GM23338 (cell line): ENCODE data around the gene SPHKAP. TPM values are rescaled to one million over a fixed set of nuclear protein-coding genes. Genes with fewer than 3 reads are reported as not detected.

Source experiments
- ATAC-seq: fragments of 200-7000 bp; cut with Tn5 transposase; 3 replicates; pipeline ENCODE4 v1.9.1; 2020
- DNase-seq: peaks from one replicate; pipeline ENCODE4 v3.0.0-alpha.2; 2015; ENCODE audit warnings: low spot score
- H2AFZ ChIP-seq: fragments of 200-600 bp; sonication (generic); 2 replicates; pipeline ENCODE4 v1.8.0; 2016; ENCODE audit warnings: antibody characterized with exemption, mild to moderate bottlenecking, moderate library complexity
- H3F3A ChIP-seq: fragments of 200-600 bp; sonication (generic); replicated peaks from 2 replicates; pipeline ENCODE4 v1.8.0; 2017; ENCODE audit warnings: antibody characterized with exemption, mixed run types, low read depth
- H3K27ac ChIP-seq: fragments of 200-600 bp; sonication (generic); 2 replicates; pipeline ENCODE4 v1.6.1; 2016; ENCODE audit warnings: low read depth
- H3K27me3 ChIP-seq: fragments of 200-600 bp; sonication (generic); 2 replicates; pipeline ENCODE4 v1.8.0; 2016; ENCODE audit warnings: mild to moderate bottlenecking, mixed run types, moderate library complexity; ENCODE audit not compliant: insufficient read depth
- H3K36me3 ChIP-seq: fragments of 200-600 bp; sonication (generic); 2 replicates; pipeline ENCODE4 v1.8.0; 2016; ENCODE audit warnings: mild to moderate bottlenecking; ENCODE audit not compliant: insufficient read depth
- H3K4me1 ChIP-seq: fragments of 200-600 bp; sonication (generic); 2 replicates; pipeline ENCODE4 v1.8.0; 2016; ENCODE audit warnings: mild to moderate bottlenecking, moderate library complexity; ENCODE audit not compliant: insufficient read depth
- H3K4me2 ChIP-seq: fragments of 200-600 bp; sonication (generic); 2 replicates; pipeline ENCODE4 v1.7.1; 2017; ENCODE audit warnings: mixed run types
- H3K4me3 ChIP-seq: fragments of 200-600 bp; sonication (generic); 2 replicates; pipeline ENCODE4 v1.6.1; 2016; ENCODE audit warnings: mixed run types
- H3K79me2 ChIP-seq: fragments of 200-600 bp; sonication (generic); replicated peaks from 2 replicates; pipeline ENCODE4 v1.8.0; 2017; ENCODE audit warnings: mild to moderate bottlenecking; ENCODE audit not compliant: insufficient read depth
- H3K9me2 ChIP-seq: fragments of 200-600 bp; sonication (generic); 2 replicates; pipeline ENCODE4 v1.8.0; 2017; ENCODE audit not compliant: insufficient read depth
- H4K20me1 ChIP-seq: fragments of 200-600 bp; sonication (generic); replicated peaks from 2 replicates; pipeline ENCODE4 v1.8.0; 2017; ENCODE audit warnings: mild to moderate bottlenecking; ENCODE audit not compliant: insufficient read depth
- H3K27ac Mint-ChIP-seq: 2 replicates; pipeline ENCODE4 v1.8.0; 2020; ENCODE audit warnings: inconsistent platforms, mild to moderate bottlenecking, moderate library complexity, mixed read lengths
- H3K27me3 Mint-ChIP-seq: 3 replicates; pipeline ENCODE4 v1.8.0; 2022; ENCODE audit warnings: low read depth, mild to moderate bottlenecking, moderate library complexity, mixed read lengths, inconsistent platforms; ENCODE audit not compliant: insufficient read depth, poor library complexity
- H3K36me3 Mint-ChIP-seq: 3 replicates; pipeline ENCODE4 v1.8.0; 2021; ENCODE audit warnings: low read depth, mild to moderate bottlenecking, inconsistent platforms, moderate library complexity, mixed read lengths
- H3K4me1 Mint-ChIP-seq: 3 replicates; pipeline ENCODE4 v1.8.0; 2020; ENCODE audit warnings: mild to moderate bottlenecking, inconsistent platforms, mixed read lengths
- H3K4me3 Mint-ChIP-seq: 3 replicates; pipeline ENCODE4 v1.8.0; 2021; ENCODE audit warnings: moderate library complexity, mild to moderate bottlenecking, inconsistent platforms, mixed read lengths
- H3K9me3 Mint-ChIP-seq: 3 replicates; pipeline ENCODE4 v1.8.0; 2020; ENCODE audit warnings: moderate library complexity, mild to moderate bottlenecking, inconsistent platforms, mixed read lengths
- CREB1 ChIP-seq: fragments of 250-450 bp; sonication (Bioruptor Pico); IDR thresholded peaks from 2 replicates; pipeline ENCODE4 v1.5.0; 2020; ENCODE audit warnings: low read depth, mild to moderate bottlenecking, moderate library complexity
- EZH2 ChIP-seq: fragments of 200-600 bp; sonication (generic); IDR thresholded peaks from one replicate; pipeline ENCODE4 v1.8.0; 2017; ENCODE audit warnings: antibody characterized with exemption, mild to moderate bottlenecking, low read depth; ENCODE audit not compliant: unreplicated experiment
- EZH2phosphoT487 ChIP-seq: fragments of 200-600 bp; sonication (generic); IDR thresholded peaks from one replicate; pipeline ENCODE4 v1.8.1; 2018; ENCODE audit warnings: antibody characterized with exemption; ENCODE audit not compliant: unreplicated experiment
- JUNB ChIP-seq: IDR thresholded peaks from one replicate; pipeline ENCODE4 v1.6.1; 2016; ENCODE audit warnings: antibody characterized with exemption; ENCODE audit not compliant: unreplicated experiment
- NANOG ChIP-seq: IDR thresholded peaks from 2 replicates; pipeline ENCODE4 v1.6.1; 2016; ENCODE audit warnings: antibody characterized with exemption, borderline replicate concordance
- POLR2AphosphoS5 ChIP-seq: IDR thresholded peaks from 2 replicates; pipeline ENCODE4 v1.6.1; 2016; ENCODE audit warnings: antibody characterized with exemption, low read depth
- STAT1 ChIP-seq: IDR thresholded peaks from one replicate; pipeline ENCODE4 v1.6.1; 2016; ENCODE audit warnings: antibody characterized with exemption; ENCODE audit not compliant: unreplicated experiment
- ZNF114 ChIP-seq: fragments of 250-450 bp; sonication (Bioruptor Pico); IDR thresholded peaks from 2 replicates; pipeline ENCODE4 v1.5.0; 2020; ENCODE audit warnings: mild to moderate bottlenecking, moderate library complexity
- polyA plus RNA-seq: library from polyadenylated mRNA; unstranded; fragments of >200 nt; fragmentation: Nextera tagmentation; extraction: Ambion mirVana; gene quantifications from 2 replicates; pipeline ENCODE4 v1.2.1, GENCODE V29; 2016
- total RNA-seq: library from RNA; depleted of rRNA; stranded (reverse); fragments of >200 nt; shearing (Covaris generic); gene quantifications from 2 replicates; pipeline ENCODE4 v1.2.3, GENCODE V29; 2014
- TF ChIP-seq, protein P1 (sequence below): IDR thresholded peaks from one replicate; pipeline ENCODE4 v1.6.1; 2018; ENCODE audit warnings: antibody characterized with exemption; ENCODE audit not compliant: unreplicated experiment
- TF ChIP-seq, protein P2 (sequence below), 2 experiments: fragments of 200-600 bp in 1 of 2; sonication (generic) in 1 of 2; conservative IDR thresholded peaks; 2 replicates each; pipeline versions ENCODE4 v1.5.1 to v1.6.1; 2016 to 2017; ENCODE audit warnings: antibody characterized with exemption in 2 of 2, low read depth in 2 of 2, mild to moderate bottlenecking in 2 of 2, moderate library complexity in 1 of 2
- TF ChIP-seq, protein P3 (sequence below): IDR thresholded peaks from 2 replicates; pipeline ENCODE4 v1.6.1; 2016; ENCODE audit warnings: antibody characterized with exemption

The SPHKAP gene
- total and polyA plus RNA-seq, 2 experiments from 2014 or later: 0.10 TPM; not detected in 1

DNA sequence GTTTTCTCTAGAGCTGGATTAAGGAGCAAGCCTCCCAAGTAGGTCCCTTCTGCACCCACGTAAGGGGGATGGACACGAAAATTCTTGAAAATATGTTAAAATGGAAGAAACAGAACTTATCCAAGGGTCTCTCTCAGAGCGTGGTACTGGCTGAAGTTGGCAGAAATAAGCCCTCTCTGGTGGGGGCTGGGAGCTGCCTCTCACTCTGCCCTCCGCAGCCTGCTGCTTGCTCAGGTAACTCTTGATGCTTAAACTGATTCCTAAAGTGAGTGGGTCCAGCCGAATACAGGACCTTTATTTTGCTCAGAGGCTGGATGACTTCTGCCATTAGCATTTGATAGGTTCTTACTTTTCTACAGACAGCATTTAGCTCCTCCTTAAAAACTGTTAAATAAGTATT is 78.1 kb downstream of the SPHKAP start (continued):
- TF ChIP-seq, protein P1, sequence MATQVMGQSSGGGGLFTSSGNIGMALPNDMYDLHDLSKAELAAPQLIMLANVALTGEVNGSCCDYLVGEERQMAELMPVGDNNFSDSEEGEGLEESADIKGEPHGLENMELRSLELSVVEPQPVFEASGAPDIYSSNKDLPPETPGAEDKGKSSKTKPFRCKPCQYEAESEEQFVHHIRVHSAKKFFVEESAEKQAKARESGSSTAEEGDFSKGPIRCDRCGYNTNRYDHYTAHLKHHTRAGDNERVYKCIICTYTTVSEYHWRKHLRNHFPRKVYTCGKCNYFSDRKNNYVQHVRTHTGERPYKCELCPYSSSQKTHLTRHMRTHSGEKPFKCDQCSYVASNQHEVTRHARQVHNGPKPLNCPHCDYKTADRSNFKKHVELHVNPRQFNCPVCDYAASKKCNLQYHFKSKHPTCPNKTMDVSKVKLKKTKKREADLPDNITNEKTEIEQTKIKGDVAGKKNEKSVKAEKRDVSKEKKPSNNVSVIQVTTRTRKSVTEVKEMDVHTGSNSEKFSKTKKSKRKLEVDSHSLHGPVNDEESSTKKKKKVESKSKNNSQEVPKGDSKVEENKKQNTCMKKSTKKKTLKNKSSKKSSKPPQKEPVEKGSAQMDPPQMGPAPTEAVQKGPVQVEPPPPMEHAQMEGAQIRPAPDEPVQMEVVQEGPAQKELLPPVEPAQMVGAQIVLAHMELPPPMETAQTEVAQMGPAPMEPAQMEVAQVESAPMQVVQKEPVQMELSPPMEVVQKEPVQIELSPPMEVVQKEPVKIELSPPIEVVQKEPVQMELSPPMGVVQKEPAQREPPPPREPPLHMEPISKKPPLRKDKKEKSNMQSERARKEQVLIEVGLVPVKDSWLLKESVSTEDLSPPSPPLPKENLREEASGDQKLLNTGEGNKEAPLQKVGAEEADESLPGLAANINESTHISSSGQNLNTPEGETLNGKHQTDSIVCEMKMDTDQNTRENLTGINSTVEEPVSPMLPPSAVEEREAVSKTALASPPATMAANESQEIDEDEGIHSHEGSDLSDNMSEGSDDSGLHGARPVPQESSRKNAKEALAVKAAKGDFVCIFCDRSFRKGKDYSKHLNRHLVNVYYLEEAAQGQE: no peak
- TF ChIP-seq STAT1 (no peak), NANOG (no peak), POLR2AphosphoS5 (no peak)
- TF ChIP-seq, protein P2, sequence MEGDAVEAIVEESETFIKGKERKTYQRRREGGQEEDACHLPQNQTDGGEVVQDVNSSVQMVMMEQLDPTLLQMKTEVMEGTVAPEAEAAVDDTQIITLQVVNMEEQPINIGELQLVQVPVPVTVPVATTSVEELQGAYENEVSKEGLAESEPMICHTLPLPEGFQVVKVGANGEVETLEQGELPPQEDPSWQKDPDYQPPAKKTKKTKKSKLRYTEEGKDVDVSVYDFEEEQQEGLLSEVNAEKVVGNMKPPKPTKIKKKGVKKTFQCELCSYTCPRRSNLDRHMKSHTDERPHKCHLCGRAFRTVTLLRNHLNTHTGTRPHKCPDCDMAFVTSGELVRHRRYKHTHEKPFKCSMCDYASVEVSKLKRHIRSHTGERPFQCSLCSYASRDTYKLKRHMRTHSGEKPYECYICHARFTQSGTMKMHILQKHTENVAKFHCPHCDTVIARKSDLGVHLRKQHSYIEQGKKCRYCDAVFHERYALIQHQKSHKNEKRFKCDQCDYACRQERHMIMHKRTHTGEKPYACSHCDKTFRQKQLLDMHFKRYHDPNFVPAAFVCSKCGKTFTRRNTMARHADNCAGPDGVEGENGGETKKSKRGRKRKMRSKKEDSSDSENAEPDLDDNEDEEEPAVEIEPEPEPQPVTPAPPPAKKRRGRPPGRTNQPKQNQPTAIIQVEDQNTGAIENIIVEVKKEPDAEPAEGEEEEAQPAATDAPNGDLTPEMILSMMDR (conservative IDR thresholded peaks at IDR 0.05; ENCODE audit: low read depth in 2 of 2): no peak

DNA sequence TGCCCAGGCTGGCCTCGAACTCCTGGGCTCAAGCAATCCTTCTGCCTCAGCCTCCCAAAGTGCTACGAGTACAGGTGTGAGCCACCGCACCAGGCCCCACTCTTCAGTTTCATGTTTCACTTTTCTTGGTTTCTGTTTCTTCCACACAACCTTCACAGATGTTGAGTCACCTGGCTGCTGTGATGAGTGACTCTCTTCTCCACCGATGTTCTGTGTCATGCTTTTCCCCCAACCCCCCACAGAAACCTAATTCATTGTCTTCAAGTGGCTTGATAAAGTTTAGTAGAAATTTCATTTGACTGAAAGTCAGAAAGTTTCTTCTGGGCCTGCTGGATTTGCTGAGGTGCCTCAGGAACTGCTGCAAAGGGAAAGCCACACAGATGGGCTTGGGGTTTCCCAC is 78.5 kb downstream of the SPHKAP start:
- Mint-ChIP-seq H3K4me3 (no peak overlapping the region), H3K9me3 (peaks cover 17% of the 10 kb centered on the region), H3K36me3 (peaks cover 7% of the 10 kb centered on the region; the same call in 2 of the 3 replicates), H3K27ac (no peak overlapping the region), H3K27me3 (no peaks in the 10 kb centered on the region), H3K4me1 (peaks cover 2% of the 10 kb centered on the region; the same call in 2 of the 3 replicates)
- H3K4me1 ChIP-seq: no peaks in the 10 kb centered on the region; the same call in 1 of the 2 replicates
- H3K27ac ChIP-seq: no peak overlapping the region
- DNase-seq (no peak), ATAC-seq (no peak)
- H2AFZ ChIP-seq: peak overlapping the region; percentile 70; the same call in 1 of the 2 replicates
- H3K27me3 ChIP-seq: no peaks in the 10 kb centered on the region
- no peak overlapping the region for H3K4me2 ChIP-seq
- H3F3A ChIP-seq: no peaks in the 10 kb centered on the region
- no peaks in the 10 kb centered on the region for H3K36me3 ChIP-seq
- H3K4me3 ChIP-seq: no peak overlapping the region
- H3K9me2 ChIP-seq: no peaks in the 10 kb centered on the region
- H3K79me2 ChIP-seq: no peaks in the 10 kb centered on the region
- no peaks in the 10 kb centered on the region for H4K20me1 ChIP-seq
- TF ChIP-seq, protein P3, sequence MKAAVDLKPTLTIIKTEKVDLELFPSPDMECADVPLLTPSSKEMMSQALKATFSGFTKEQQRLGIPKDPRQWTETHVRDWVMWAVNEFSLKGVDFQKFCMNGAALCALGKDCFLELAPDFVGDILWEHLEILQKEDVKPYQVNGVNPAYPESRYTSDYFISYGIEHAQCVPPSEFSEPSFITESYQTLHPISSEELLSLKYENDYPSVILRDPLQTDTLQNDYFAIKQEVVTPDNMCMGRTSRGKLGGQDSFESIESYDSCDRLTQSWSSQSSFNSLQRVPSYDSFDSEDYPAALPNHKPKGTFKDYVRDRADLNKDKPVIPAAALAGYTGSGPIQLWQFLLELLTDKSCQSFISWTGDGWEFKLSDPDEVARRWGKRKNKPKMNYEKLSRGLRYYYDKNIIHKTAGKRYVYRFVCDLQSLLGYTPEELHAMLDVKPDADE: no peak
- TF ChIP-seq ZNF114 (CRISPR knock-in tag) (no peak), CREB1 (CRISPR knock-in tag) (no peak), NANOG (no peak), EZH2 (no peak), EZH2phosphoT487 (no peak), STAT1 (no peak), JUNB (no peak), POLR2AphosphoS5 (no peak)
- TF ChIP-seq, protein P1: no peak
- TF ChIP-seq, protein P2 (conservative IDR thresholded peaks at IDR 0.05; ENCODE audit: low read depth in 2 of 2): no peak
